OCI-LY7 (cell line): Measurements from ENCODE around the gene TRIO. TPM values are rescaled to one million over a fixed set of nuclear protein-coding genes. Genes with fewer than 3 reads are reported as not detected.
A peak's percentile ranks its signal among the peaks of the same experiment; 100 is the strongest.

Source experiments
- BruUV-seq: library from RNA; stranded (reverse); fragments of 400-500 nt; replicated peaks from 2 replicates; lab custom pipeline; 2021; lab: Mats Ljungman, UMichigan
- CTCF ChIA-PET: fragments of 300-600 bp; sonication (Branson Sonifier 250); formaldehyde crosslinking; loops from one replicate; lab custom pipeline; 2022; ENCODE audit warnings: antibody characterized with exemption; ENCODE audit not compliant: unreplicated experiment; lab: Charles Lee
- POLR2A ChIA-PET: fragments of 300-600 bp; sonication (Branson Sonifier 250); formaldehyde crosslinking; loops from one replicate; lab custom pipeline; 2022; ENCODE audit warnings: antibody characterized with exemption; lab: Charles Lee
- DNase-seq: peaks from one replicate; pipeline ENCODE4 v3.0.0-alpha.2; 2015; ENCODE audit warnings: low spot score
- H2AFZ ChIP-seq: fragments of 200-600 bp; sonication (generic), shearing (Covaris generic); 2 replicates; pipeline ENCODE4 v1.6.1; 2014; ENCODE audit warnings: mild to moderate bottlenecking, antibody characterized with exemption, low read length, moderate library complexity
- H3K27ac ChIP-seq: fragments of 200-600 bp; sonication (generic); 2 replicates; pipeline ENCODE4 v1.5.1; 2014; ENCODE audit warnings: mixed run types, low read depth, mild to moderate bottlenecking, moderate library complexity, low read length, inconsistent platforms; ENCODE audit not compliant: poor library complexity, severe bottlenecking
- H3K36me3 ChIP-seq: fragments of 200-600 bp; sonication (generic); 2 replicates; pipeline ENCODE4 v1.6.1; 2014; ENCODE audit warnings: mild to moderate bottlenecking, antibody characterized with exemption, low read length, moderate library complexity, mixed read lengths; ENCODE audit not compliant: insufficient read depth
- H3K4me1 ChIP-seq: fragments of 200-600 bp; sonication (generic); 2 replicates; pipeline ENCODE4 v1.5.1; 2014; ENCODE audit warnings: mild to moderate bottlenecking, low read length; ENCODE audit not compliant: insufficient read depth, poor library complexity, severe bottlenecking
- H3K4me2 ChIP-seq: fragments of 200-600 bp; sonication (generic); 2 replicates; pipeline ENCODE4 v1.6.1; 2014; ENCODE audit warnings: mild to moderate bottlenecking, low read length
- H3K4me3 ChIP-seq: fragments of 200-600 bp; sonication (generic); 2 replicates; pipeline ENCODE4 v1.5.1; 2014; ENCODE audit warnings: mild to moderate bottlenecking, low read depth, low read length; ENCODE audit not compliant: poor library complexity, severe bottlenecking
- H3K79me2 ChIP-seq: fragments of 200-600 bp; sonication (generic); 2 replicates; pipeline ENCODE4 v1.6.1; 2016; ENCODE audit warnings: low read depth, mild to moderate bottlenecking, low read length, moderate library complexity, mixed read lengths; ENCODE audit not compliant: insufficient read depth
- H3K9me2 ChIP-seq: fragments of 200-600 bp; sonication (generic); 2 replicates; pipeline ENCODE4 v1.6.1; 2016; ENCODE audit warnings: mild to moderate bottlenecking, low read length, mixed read lengths; ENCODE audit not compliant: insufficient read depth
- H3K9me3 ChIP-seq: fragments of 200-600 bp; sonication (generic); 2 replicates; pipeline ENCODE4 v1.6.1; 2014; ENCODE audit warnings: mild to moderate bottlenecking, mixed run types, low read length, mixed read lengths
- H4K20me1 ChIP-seq: fragments of 200-600 bp; sonication (generic); 2 replicates; pipeline ENCODE4 v1.6.1; 2014; ENCODE audit warnings: mild to moderate bottlenecking, antibody characterized with exemption, low read length, moderate library complexity, mixed read lengths; ENCODE audit not compliant: insufficient read depth
- EZH2phosphoT487 ChIP-seq: fragments of 200-600 bp; sonication (generic); IDR thresholded peaks from 2 replicates; pipeline ENCODE4 v1.6.1; 2018; ENCODE audit warnings: low read depth, borderline replicate concordance, mild to moderate bottlenecking, mixed run types, antibody characterized with exemption, low read length, moderate library complexity, mixed read lengths
- intact Hi-C: fragments of 100-400 bp; cut with micrococcal nuclease; formaldehyde crosslinking; loops from one replicate; pipeline ENCODE4 v1.10.0; 2022; ENCODE audit not compliant: unreplicated experiment
- total RNA-seq, 2 experiments: library from RNA; depleted of rRNA in 1 of 2; stranded (reverse); fragments of >200 nt in 1 of 2; shearing (Covaris generic) in 1 of 2; gene quantifications; 2 replicates each; pipeline ENCODE4 v1.2.3, GENCODE V29; 2014 to 2022
- TF ChIP-seq, protein P1 (sequence below): fragments of 200-600 bp; sonication (generic); conservative IDR thresholded peaks from 2 replicates; pipeline ENCODE4 v1.5.1; 2014; ENCODE audit warnings: mild to moderate bottlenecking, antibody characterized with exemption, low read length, moderate library complexity, mixed read lengths

Gene TRIO
- total RNA-seq, 2 experiments from 2014 or later: 35.8 to 55.1 TPM

- Histone ChIP-seq H4K20me1 (no peaks in the 10 kb centered on the region), H2AFZ (no peak overlapping the region)
- intact Hi-C loops: no loop called here
Measured at GRCh38 chr5:14261235-14261634, 118.1 kb downstream of the TRIO start.

GRCh38 chr5:14261856-14262611 lies 118.9 kb downstream of the TRIO start:
- Histone ChIP-seq H3K9me3 (no peaks in the 10 kb centered on the region), H3K4me2 (no peak overlapping the region), H3K79me2 (peaks cover 18% of the 10 kb centered on the region; the same call in 1 of the 2 replicates), H3K4me1 (peaks cover 47% of the 10 kb centered on the region), H3K36me3 (no peaks in the 10 kb centered on the region), H3K9me2 (no peaks in the 10 kb centered on the region), H3K27ac (no peak overlapping the region), H3K4me3 (no peak overlapping the region), H2AFZ (no peak overlapping the region), H4K20me1 (no peaks in the 10 kb centered on the region)
- TF ChIP-seq EZH2phosphoT487: no peak
- TF ChIP-seq, protein P1, sequence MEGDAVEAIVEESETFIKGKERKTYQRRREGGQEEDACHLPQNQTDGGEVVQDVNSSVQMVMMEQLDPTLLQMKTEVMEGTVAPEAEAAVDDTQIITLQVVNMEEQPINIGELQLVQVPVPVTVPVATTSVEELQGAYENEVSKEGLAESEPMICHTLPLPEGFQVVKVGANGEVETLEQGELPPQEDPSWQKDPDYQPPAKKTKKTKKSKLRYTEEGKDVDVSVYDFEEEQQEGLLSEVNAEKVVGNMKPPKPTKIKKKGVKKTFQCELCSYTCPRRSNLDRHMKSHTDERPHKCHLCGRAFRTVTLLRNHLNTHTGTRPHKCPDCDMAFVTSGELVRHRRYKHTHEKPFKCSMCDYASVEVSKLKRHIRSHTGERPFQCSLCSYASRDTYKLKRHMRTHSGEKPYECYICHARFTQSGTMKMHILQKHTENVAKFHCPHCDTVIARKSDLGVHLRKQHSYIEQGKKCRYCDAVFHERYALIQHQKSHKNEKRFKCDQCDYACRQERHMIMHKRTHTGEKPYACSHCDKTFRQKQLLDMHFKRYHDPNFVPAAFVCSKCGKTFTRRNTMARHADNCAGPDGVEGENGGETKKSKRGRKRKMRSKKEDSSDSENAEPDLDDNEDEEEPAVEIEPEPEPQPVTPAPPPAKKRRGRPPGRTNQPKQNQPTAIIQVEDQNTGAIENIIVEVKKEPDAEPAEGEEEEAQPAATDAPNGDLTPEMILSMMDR: no peak
- ChIA-PET CTCF (no interaction called here), POLR2A (interaction anchor here (0.6 kb wide), 1 partner anchor 28 kb away, joined by 3 read pairs; no protein-coding TSS in a partner anchor)
- DNase-seq: no peak
- intact Hi-C loops: no loop called here
- no TSS peak for BruUV-seq

More at GRCh38 chr5:14261235-14261634, 118.1 kb downstream of the TRIO start:
- Histone ChIP-seq H3K36me3 (no peaks in the 10 kb centered on the region), H3K9me3 (no peaks in the 10 kb centered on the region), H3K4me2 (no peak overlapping the region), H3K9me2 (no peaks in the 10 kb centered on the region), H3K4me1 (peaks cover 42% of the 10 kb centered on the region), H3K4me3 (no peak overlapping the region), H3K27ac (no peak overlapping the region), H3K79me2 (peaks cover 18% of the 10 kb centered on the region; the same call in 1 of the 2 replicates)
- peak; percentile 16 for DNase-seq
- no TSS peak for BruUV-seq
- CTCF ChIA-PET: no interaction called here
- POLR2A ChIA-PET: no interaction called here
- TF ChIP-seq, protein P1: no peak
- TF ChIP-seq EZH2phosphoT487: no peak

DNA sequence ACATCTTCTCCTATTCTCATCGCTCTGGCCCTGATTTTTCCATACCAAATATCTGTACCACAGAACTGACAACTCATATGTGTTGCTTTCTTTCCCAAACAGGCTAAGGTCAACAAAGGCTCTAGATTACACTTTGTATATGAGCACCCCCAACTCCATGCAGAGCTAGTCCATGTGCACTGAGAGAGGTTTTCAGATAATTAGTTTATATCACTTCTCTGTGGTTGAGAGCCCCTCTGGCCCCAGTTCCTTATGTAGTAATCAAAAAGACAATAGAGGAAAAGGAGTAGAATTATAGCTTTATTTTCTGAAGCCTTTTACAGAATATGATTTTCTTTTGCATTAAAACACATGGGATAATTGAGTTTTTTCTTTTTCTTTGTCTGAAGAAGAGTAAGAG lies 120.0 kb downstream of the TRIO start:
- H3K36me3 ChIP-seq: no peaks in the 10 kb centered on the region
- H3K4me1 ChIP-seq: peaks cover 51% of the 10 kb centered on the region
- no peak overlapping the region for H2AFZ ChIP-seq
- BruUV-seq: no TSS peak
- ChIA-PET CTCF (no interaction called here), POLR2A (interaction anchor here (0.9 to 1.1 kb wide), 2 partner anchors 40 to 244 kb away, joined by 3 to 4 read pairs; no protein-coding TSS in a partner anchor)
- peak overlapping the region; percentile 14 for H3K27ac ChIP-seq
- H3K9me3 ChIP-seq: no peaks in the 10 kb centered on the region
- H3K9me2 ChIP-seq: no peaks in the 10 kb centered on the region
- no peak for DNase-seq
- peaks cover 18% of the 10 kb centered on the region; the same call in 1 of the 2 replicates for H3K79me2 ChIP-seq
- intact Hi-C loops: no loop called here
- no peak overlapping the region for H3K4me3 ChIP-seq
- H3K4me2 ChIP-seq: no peak overlapping the region
- no peaks in the 10 kb centered on the region for H4K20me1 ChIP-seq
- no peak for TF ChIP-seq EZH2phosphoT487
- TF ChIP-seq, protein P1: no peak
